GM21447 (cell line): ENCODE data around the gene TRAF3.

ENCODE experiments used
- ATAC-seq: cut with Tn5 transposase; IDR thresholded peaks from one replicate; pipeline ENCODE4 v1.9.1; 2021; ENCODE audit not compliant: unreplicated experiment

TRAF3 gene

DNA sequence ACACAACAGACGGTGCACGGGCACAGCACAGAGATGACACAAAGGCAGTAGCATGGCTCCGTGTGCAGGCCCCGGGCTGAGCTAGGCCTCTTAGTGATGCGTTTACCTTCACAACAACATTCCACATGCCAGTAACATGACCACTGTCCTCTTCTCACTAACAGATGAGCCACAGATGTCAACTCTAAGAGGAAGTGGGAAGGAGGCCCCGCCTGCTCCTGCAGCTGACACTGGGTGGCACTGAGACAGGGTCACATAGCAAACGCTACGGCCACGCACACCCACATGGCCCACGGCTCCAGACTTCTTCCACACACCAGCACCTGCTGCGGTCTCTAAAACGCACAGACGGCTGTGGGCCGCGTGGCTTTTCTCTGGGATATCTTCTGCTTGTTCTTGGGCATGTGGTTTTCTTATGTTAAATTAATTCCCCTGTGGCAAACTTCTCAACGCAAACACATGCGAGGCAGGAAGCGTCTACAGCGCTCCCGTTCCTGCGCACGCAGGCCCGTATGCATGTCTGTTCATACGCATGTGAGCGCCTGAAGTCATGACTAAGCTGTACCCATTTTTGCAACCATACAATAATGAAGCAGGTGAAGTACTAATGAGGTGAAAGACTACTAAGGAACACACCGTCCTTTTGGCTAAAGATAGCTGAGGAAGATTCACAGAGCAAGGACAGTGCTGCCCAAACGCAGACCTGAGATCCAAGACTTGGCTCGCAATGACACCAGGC, 172.0 kb downstream of the TRAF3 start:
- ATAC-seq, result peak; percentile 63

- no peak for ATAC-seq
These were observed 172.7 kb downstream of the TRAF3 start for GRCh38 chr14:102949801-102950451.

DNA sequence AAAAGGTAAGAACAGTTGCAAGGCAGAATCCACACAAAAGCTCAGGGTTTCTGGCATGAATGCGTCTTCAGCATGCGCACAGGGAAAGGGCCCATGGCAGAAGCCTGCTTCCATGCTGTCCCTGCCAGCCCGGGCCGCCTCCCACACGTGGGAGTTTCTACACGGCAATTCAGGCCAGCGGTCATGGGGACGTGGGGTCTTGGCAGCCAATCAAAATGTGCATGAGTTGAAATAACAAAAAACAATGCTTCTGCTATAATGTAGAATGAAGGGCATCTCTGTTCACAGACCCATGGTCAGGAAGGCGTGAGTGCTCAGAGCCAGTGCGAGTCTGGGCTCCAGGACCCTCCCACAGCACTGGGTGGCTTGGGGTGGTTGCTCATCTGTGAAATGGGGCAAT, 173.8 kb downstream of the TRAF3 start:
- ATAC-seq, result no peak

GRCh38 chr14:102951799-102952198, 174.6 kb downstream of the TRAF3 start:
- ATAC-seq, result no peak

DNA sequence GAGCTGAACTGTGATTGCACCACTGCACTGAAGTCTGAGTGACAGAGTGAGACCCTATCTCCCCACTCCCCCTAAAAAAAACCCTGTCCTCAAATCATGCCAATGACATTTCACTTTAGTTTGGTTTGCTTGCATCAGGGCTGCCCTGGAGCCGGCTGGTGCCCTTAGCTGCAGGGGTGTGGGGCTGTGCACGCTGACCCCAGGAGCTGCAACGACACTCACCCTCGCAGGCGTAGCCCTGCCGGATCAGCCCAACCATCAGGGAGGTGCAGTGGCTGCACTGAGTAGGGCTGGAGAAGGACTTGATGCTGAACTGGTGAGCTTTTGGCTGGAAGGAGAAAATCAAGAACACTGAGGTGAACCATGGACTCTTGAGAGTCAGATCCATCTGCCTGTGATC, 175.0 kb downstream of the TRAF3 start:
- ATAC-seq, result no peak

DNA sequence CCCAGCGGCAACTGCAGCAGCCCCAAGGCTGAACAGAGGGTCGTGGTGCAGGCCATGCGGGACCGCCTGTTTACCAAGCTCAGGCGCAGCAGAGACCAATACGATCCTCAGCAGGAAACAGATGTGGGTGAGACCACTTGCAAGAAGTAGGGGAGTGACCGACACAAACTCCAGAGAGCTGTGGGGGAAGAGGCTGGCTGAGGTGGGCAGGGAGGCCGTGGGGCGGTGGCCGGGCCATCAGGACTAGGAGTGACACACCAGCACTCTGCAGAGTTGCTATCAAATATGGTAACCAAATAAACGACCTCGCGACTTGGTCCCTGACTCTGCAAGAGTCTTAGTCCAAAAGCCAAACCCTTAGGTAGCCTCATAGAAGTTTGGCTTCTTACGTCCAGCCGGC, 175.9 kb downstream of the TRAF3 start:
- ATAC-seq, result no peak

- no peak for ATAC-seq
These were observed 177.0 kb downstream of the TRAF3 start for GRCh38 chr14:102954081-102954789.

- ATAC-seq, result no peak
These were observed 178.6 kb downstream of the TRAF3 start for GRCh38 chr14:102955636-102956408.

DNA sequence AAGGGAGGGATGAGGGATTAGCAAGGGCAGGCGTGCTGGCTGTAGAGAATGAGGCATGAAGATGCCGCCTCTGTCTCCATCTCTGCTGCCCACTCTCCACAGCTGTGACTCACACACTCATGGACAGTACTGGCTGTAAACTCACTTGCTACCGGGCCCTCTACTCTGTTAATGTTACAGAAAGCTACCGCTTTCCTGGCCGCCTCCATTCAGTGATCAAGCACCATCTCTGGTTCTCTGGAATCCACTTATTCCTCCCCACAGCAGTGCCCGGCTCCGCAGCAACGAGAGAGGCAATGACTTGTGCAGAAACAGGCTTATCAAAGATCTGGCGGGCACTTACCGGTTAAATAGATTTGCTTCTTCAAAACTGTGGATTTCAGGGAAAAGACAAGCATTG, 180.0 kb downstream of the TRAF3 start:
- ATAC-seq, result no peak

- ATAC-seq, result no peak
These were observed 181.2 kb downstream of the TRAF3 start for GRCh38 chr14:102958461-102958860.
